Measurements from ENCODE around the gene GPBAR1.

DNA sequence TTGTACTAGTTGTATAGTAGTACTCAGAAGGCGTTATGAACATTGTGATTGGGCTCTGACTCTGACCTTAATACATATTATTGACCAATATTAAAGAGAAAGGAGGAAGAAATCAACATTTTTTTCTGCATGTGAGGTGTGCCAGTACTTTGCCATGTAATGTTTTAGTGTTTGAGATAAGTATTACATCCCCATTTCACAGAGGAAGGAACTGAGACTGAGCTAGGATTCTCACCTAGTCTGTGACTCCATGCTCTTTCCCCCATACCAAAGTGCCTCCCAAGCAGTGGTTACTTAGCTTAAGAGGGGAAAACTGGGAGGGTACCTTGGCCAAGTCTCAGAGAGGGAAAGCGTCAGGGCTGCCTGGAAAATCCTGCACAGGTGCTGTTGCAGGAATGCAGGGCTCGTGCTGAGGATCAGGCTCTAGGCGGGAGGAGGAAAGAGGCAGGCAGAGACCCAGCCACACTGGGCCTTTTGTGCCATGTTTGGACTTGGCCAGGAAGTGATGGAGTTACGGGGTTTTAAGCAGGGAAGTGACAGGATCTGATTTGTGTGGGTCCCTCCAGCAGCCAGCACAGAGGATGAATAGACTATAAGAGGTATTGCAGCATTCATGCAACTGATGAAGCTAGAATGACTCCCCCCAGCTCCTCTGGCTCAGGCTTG, 11.2 kb downstream of the GPBAR1 start:
- no peak for TF ChIP-seq POLR2A (IDR thresholded peaks at IDR 0.05)
- TF ChIP-seq CTCF (IDR thresholded peaks at IDR 0.05) = no peak

Measured in body of pancreas (tissue), 4 donors.